GM10266 (cell line): ENCODE results near the gene CLPTM1L.

Source experiments
- DNase-seq: peaks from one replicate; pipeline ENCODE4 v3.0.0; 2012; ENCODE audit errors: extremely low spot score
- CTCF ChIP-seq: IDR thresholded peaks from 2 replicates; pipeline ENCODE4 v1.5.1; 2012; ENCODE audit warnings: mild to moderate bottlenecking, low read depth; ENCODE audit not compliant: control insufficient read depth, insufficient read depth; ENCODE audit errors: missing control alignments

The CLPTM1L gene

GRCh38 chr5:1351156-1351555, 6.3 kb upstream of the CLPTM1L start:
- DNase-seq: no peak
- TF ChIP-seq CTCF: no peak

- TF ChIP-seq CTCF: peak; percentile 13
- DNase-seq: no peak
Measured at GRCh38 chr5:1349246-1349645, 4.3 kb upstream of the CLPTM1L start.

GRCh38 chr5:1348986-1349245, 4.0 kb upstream of the CLPTM1L start:
- no peak for DNase-seq
- TF ChIP-seq CTCF: no peak

- no peak for TF ChIP-seq CTCF
- no peak for DNase-seq
Measured at GRCh38 chr5:1347571-1347970, 2.7 kb upstream of the CLPTM1L start.

- TF ChIP-seq CTCF: no peak
- no peak for DNase-seq
Measured at GRCh38 chr5:1346627-1347440, 1.9 kb upstream of the CLPTM1L start.

GRCh38 chr5:1345876-1346626, 1.2 kb upstream of the CLPTM1L start:
- no peak for DNase-seq
- no peak for TF ChIP-seq CTCF
